IPS-NIHi7 (cell line): ENCODE data around the gene INSIG1.

Experiments used
- DNase-seq: peaks from one replicate; pipeline ENCODE4 v3.0.0; 2012; ENCODE audit warnings: mixed read lengths; ENCODE audit errors: extremely low spot score

The INSIG1 gene

GRCh38 chr7:155266440-155266839, 31.2 kb upstream of the INSIG1 start:
- no peak for DNase-seq

- DNase-seq, result no peak
These were observed 30.7 kb upstream of the INSIG1 start for GRCh38 chr7:155267023-155267422.

GRCh38 chr7:155267436-155267835, 30.2 kb upstream of the INSIG1 start:
- no peak for DNase-seq

GRCh38 chr7:155268211-155268610, 29.5 kb upstream of the INSIG1 start:
- no peak for DNase-seq

- no peak for DNase-seq
These were observed 28.6 kb upstream of the INSIG1 start for GRCh38 chr7:155268921-155269650.

- DNase-seq, result no peak
These were observed 27.7 kb upstream of the INSIG1 start for GRCh38 chr7:155269766-155270585.

- DNase-seq, result no peak
These were observed 26.8 kb upstream of the INSIG1 start for GRCh38 chr7:155270861-155271260.

- no peak for DNase-seq
These were observed 22.9 kb upstream of the INSIG1 start for GRCh38 chr7:155274633-155275355.

GRCh38 chr7:155276042-155276799, 21.5 kb upstream of the INSIG1 start:
- no peak for DNase-seq

- no peak for DNase-seq
These were observed 20.8 kb upstream of the INSIG1 start for GRCh38 chr7:155276800-155277375.

- DNase-seq, result no peak
These were observed 20.2 kb upstream of the INSIG1 start for GRCh38 chr7:155277385-155277994.

- no peak for DNase-seq
These were observed 18.8 kb upstream of the INSIG1 start for GRCh38 chr7:155278921-155279320.

GRCh38 chr7:155279787-155280445, 17.8 kb upstream of the INSIG1 start:
- no peak for DNase-seq

GRCh38 chr7:155280446-155281397, 17.0 kb upstream of the INSIG1 start:
- DNase-seq, result no peak

- DNase-seq, result no peak
These were observed 16.2 kb upstream of the INSIG1 start for GRCh38 chr7:155281398-155281969.

- no peak for DNase-seq
These were observed 15.0 kb upstream of the INSIG1 start for GRCh38 chr7:155282671-155283070.

- no peak for DNase-seq
These were observed 14.0 kb upstream of the INSIG1 start for GRCh38 chr7:155283565-155284194.

- no peak for DNase-seq
These were observed 13.0 kb upstream of the INSIG1 start for GRCh38 chr7:155284496-155285274.
